PC-3 (cell line): ENCODE measurements around the gene PDPK1. TPM values are rescaled to one million over a fixed set of nuclear protein-coding genes. Genes with fewer than 3 reads are reported as not detected.
A peak's percentile ranks its signal among the peaks of the same experiment; 100 is the strongest.

Source experiments
- ATAC-seq: fragments of 200-7000 bp; cut with Tn5 transposase; 2 replicates; pipeline ENCODE4 v1.9.1; 2020; ENCODE audit warnings: mild to moderate bottlenecking, moderate library complexity
- BruUV-seq: library from RNA; stranded (reverse); fragments of 400-500 nt; replicated peaks from 2 replicates; lab custom pipeline; 2021; lab: Mats Ljungman, UMichigan
- CTCF ChIA-PET: fragments of 300-600 bp; sonication (Branson Sonifier 250); formaldehyde crosslinking; loops from one replicate; lab custom pipeline; 2022; ENCODE audit warnings: antibody characterized with exemption; lab: Charles Lee
- POLR2A ChIA-PET: fragments of 300-600 bp; sonication (Branson Sonifier 250); formaldehyde crosslinking; loops from one replicate; lab custom pipeline; 2022; ENCODE audit warnings: antibody characterized with exemption; ENCODE audit not compliant: unreplicated experiment; lab: Charles Lee
- DNase-seq: peaks from one replicate; pipeline ENCODE4 v3.0.0-alpha.2; 2015
- H2AFZ ChIP-seq: fragments of 300-600 bp; sonication (generic); 2 replicates; pipeline ENCODE4 v1.6.0; 2016; ENCODE audit warnings: antibody characterized with exemption, low read length
- H3F3A ChIP-seq: fragments of 300-600 bp; sonication (generic); one replicate; pipeline ENCODE4 v1.6.0; 2017; ENCODE audit warnings: antibody characterized with exemption, low read length, control low read depth, mild to moderate bottlenecking; ENCODE audit not compliant: unreplicated experiment
- H3K27ac ChIP-seq: fragments of 300-600 bp; sonication (generic); 2 replicates; pipeline ENCODE4 v1.5.1; 2016; ENCODE audit warnings: mild to moderate bottlenecking, low read length
- H3K27me3 ChIP-seq: fragments of 300-600 bp; sonication (generic); 2 replicates; pipeline ENCODE4 v1.6.1; 2016; ENCODE audit warnings: low read length, mixed read lengths
- H3K36me3 ChIP-seq: fragments of 300-600 bp; sonication (generic); 2 replicates; pipeline ENCODE4 v1.6.1; 2016; ENCODE audit warnings: low read depth, mixed run types, low read length, mixed read lengths
- H3K4me1 ChIP-seq: fragments of 300-600 bp; sonication (generic); 2 replicates; pipeline ENCODE4 v1.5.1; 2016; ENCODE audit warnings: low read length; ENCODE audit not compliant: insufficient read depth
- H3K4me2 ChIP-seq: fragments of 300-600 bp; sonication (generic); 2 replicates; pipeline ENCODE4 v1.6.0; 2016; ENCODE audit warnings: low read length
- H3K4me3 ChIP-seq: fragments of 300-600 bp; sonication (generic); 2 replicates; pipeline ENCODE4 v1.5.1; 2016; ENCODE audit warnings: mild to moderate bottlenecking, low read length, mixed read lengths
- H3K79me2 ChIP-seq: fragments of 300-600 bp; sonication (generic); 2 replicates; pipeline ENCODE4 v1.6.1; 2017; ENCODE audit warnings: low read length, mixed read lengths
- H3K9ac ChIP-seq: fragments of 300-600 bp; sonication (generic); 2 replicates; pipeline ENCODE4 v1.6.0; 2016; ENCODE audit warnings: mild to moderate bottlenecking, low read length
- H3K9me2 ChIP-seq: fragments of 300-600 bp; sonication (generic); replicated peaks from 2 replicates; pipeline ENCODE4 v1.6.1; 2016; ENCODE audit warnings: mixed run types, low read length, mixed read lengths
- H3K9me3 ChIP-seq: fragments of 300-600 bp; sonication (generic); 2 replicates; pipeline ENCODE4 v1.6.1; 2016; ENCODE audit warnings: low read length, mixed read lengths
- H4K20me1 ChIP-seq: fragments of 300-600 bp; sonication (generic); 2 replicates; pipeline ENCODE4 v1.6.1; 2016; ENCODE audit warnings: low read length, mixed read lengths
- CTCF ChIP-seq: fragments of 300-600 bp; sonication (generic); conservative IDR thresholded peaks from 2 replicates; pipeline ENCODE4 v1.5.1; 2017; ENCODE audit warnings: antibody characterized with exemption, low read depth, mild to moderate bottlenecking, low read length
- EZH2 ChIP-seq: fragments of 300-600 bp; sonication (generic); IDR thresholded peaks from one replicate; pipeline ENCODE4 v1.6.1; 2017; ENCODE audit warnings: antibody characterized with exemption, mild to moderate bottlenecking, low read length; ENCODE audit not compliant: unreplicated experiment
- EZH2phosphoT487 ChIP-seq: fragments of 300-600 bp; sonication (generic); IDR thresholded peaks from 2 replicates; pipeline ENCODE4 v1.6.1; 2018; ENCODE audit warnings: mild to moderate bottlenecking, antibody characterized with exemption, low read length, borderline replicate concordance
- intact Hi-C: fragments of 100-400 bp; cut with micrococcal nuclease; formaldehyde crosslinking; loops from 2 replicates; pipeline ENCODE4 v1.9.0; 2023
- total RNA-seq: library from RNA; depleted of rRNA; stranded (reverse); fragments of >200 nt; gene quantifications from 2 replicates; pipeline ENCODE4 v1.2.3, GENCODE V29; 2014

The PDPK1 gene
- total RNA-seq, 1 experiment from 2014 or later, result 13.7 TPM

GRCh38 chr16:2520097-2520783 is 17.6 kb upstream of the PDPK1 start, which contains the start of gene AMDHD2:
AMDHD2 (plus strand) TSS chr16:2520371; CDS start chr16:2520459, 88 bp downstream.
- CTCF ChIA-PET, result interaction anchor here (0.5 kb wide), 1 partner anchor 82 kb away, joined by 5 read pairs; no protein-coding TSS in a partner anchor
- H2AFZ ChIP-seq, result no peak within 1 kb of the TSS
- no peak for TF ChIP-seq CTCF
- TF ChIP-seq EZH2phosphoT487, result no peak
- TF ChIP-seq EZH2, result no peak

GRCh38 chr16:2520784-2521531 is 16.9 kb upstream of the PDPK1 start:
- no peak for TF ChIP-seq CTCF
- TF ChIP-seq EZH2, result no peak
- no peak for TF ChIP-seq EZH2phosphoT487
- DNase-seq (peak; percentile 76), ATAC-seq (peak; percentile 69)
- Histone ChIP-seq H3K79me2 (peaks cover 57% of the 10 kb centered on the region), H3K4me3 (peak overlapping the region; percentile 78), H3K27ac (peak overlapping the region; percentile 48), H3K9me3 (no peaks in the 10 kb centered on the region), H3K4me2 (peak overlapping the region; percentile 92), H3F3A (no peaks in the 10 kb centered on the region), H4K20me1 (peaks cover 25% of the 10 kb centered on the region), H2AFZ (no peak overlapping the region), H3K36me3 (peaks cover 11% of the 10 kb centered on the region; the same call in 1 of the 2 replicates), H3K9ac (peak overlapping the region; percentile 79), H3K27me3 (no peaks in the 10 kb centered on the region), H3K9me2 (no peaks in the 10 kb centered on the region), H3K4me1 (peaks cover 21% of the 10 kb centered on the region)
- intact Hi-C loops, result no loop called here
- ChIA-PET CTCF (no interaction called here), POLR2A (interaction anchor here (0.8 kb wide), 1 partner anchor 10 kb away, joined by 14 read pairs; the partner anchor contains the start of gene CEMP1)
- no TSS peak for BruUV-seq

More at GRCh38 chr16:2520097-2520783, 17.6 kb upstream of the PDPK1 start, which contains the start of gene AMDHD2:
- Histone ChIP-seq H3K27me3 (no peaks in the 10 kb centered on the region), H3K4me1 (peaks cover 28% of the 10 kb centered on the region), H3K4me2 (peak within 1 kb of the TSS; percentile 92), H3K36me3 (peaks cover 11% of the 10 kb centered on the region; the same call in 1 of the 2 replicates), H3K27ac (peak within 1 kb of the TSS; percentile 48), H3K9me2 (no peaks in the 10 kb centered on the region), H3K9me3 (no peaks in the 10 kb centered on the region), H4K20me1 (peaks cover 32% of the 10 kb centered on the region), H3K4me3 (peak within 1 kb of the TSS; percentile 78), H3K9ac (peak within 1 kb of the TSS; percentile 79), H3K79me2 (peaks cover 64% of the 10 kb centered on the region), H3F3A (no peaks in the 10 kb centered on the region)
- POLR2A ChIA-PET, result interaction anchor here (0.8 kb wide), 1 partner anchor 11 kb away, joined by 14 read pairs; the partner anchor contains the start of gene CEMP1
- intact Hi-C loops, result no loop called here
- DNase-seq, result peak; percentile 82
- ATAC-seq, result peak; percentile 78
- no TSS peak for BruUV-seq
